CD4-positive, alpha-beta T cell (primary cell): ENCODE measurements around the gene ARCN1. TPM values are rescaled to one million over a fixed set of nuclear protein-coding genes. Genes with fewer than 3 reads are reported as not detected.
"Not testable (repeated sequence)": the region's sequence is repeated elsewhere in the genome, so short reads cannot be mapped to it uniquely, and the experiment has no call there.

Experiments
- ATAC-seq: fragments of 200-7000 bp; cut with Tn5 transposase; one replicate; pipeline ENCODE4 v1.10.0; 2022; ENCODE audit warnings: mild to moderate bottlenecking; ENCODE audit not compliant: poor library complexity
- CTCF ChIA-PET: fragments of 350-600 bp; sonication (Branson Sonifier 250); formaldehyde crosslinking; loops from one replicate; lab custom pipeline; 2021; ENCODE audit warnings: antibody characterized with exemption, inconsistent platforms; lab: Charles Lee
- POLR2A ChIA-PET: fragments of 350-600 bp; sonication (Branson Sonifier 250); formaldehyde crosslinking; loops from one replicate; lab custom pipeline; 2021; ENCODE audit warnings: antibody characterized with exemption, inconsistent platforms; lab: Charles Lee
- DNase-seq, 14 experiments: peaks; one replicate each; pipeline ENCODE4 v3.0.0-alpha.2; 2013 to 2020; ENCODE audit warnings: mixed read lengths in 2 of 14
- H3K27ac ChIP-seq, 2 donors: one replicate each; pipeline versions ENCODE4 v1.5.1 to v1.7.0; 2013; ENCODE audit warnings: low read length in 2 of 2, low read depth in 1 of 2, mild to moderate bottlenecking in 1 of 2
- H3K27me3 ChIP-seq, 2 experiments: 1 replicate in 1 of 2; 2 replicates in 1 of 2; pipeline versions ENCODE4 v1.6.1 to v1.7.0; 2013; ENCODE audit warnings: low read length in 2 of 2, control low read depth in 1 of 2, mild to moderate bottlenecking in 1 of 2, moderate library complexity in 1 of 2; ENCODE audit not compliant: insufficient read depth in 2 of 2, control insufficient read depth in 1 of 2
- H3K36me3 ChIP-seq: one replicate; pipeline ENCODE4 v1.6.1; 2013; ENCODE audit warnings: low read length, control low read depth; ENCODE audit not compliant: insufficient read depth
- H3K4me1 ChIP-seq: one replicate; pipeline ENCODE4 v1.6.1; 2013; ENCODE audit warnings: low read length, control low read depth; ENCODE audit not compliant: insufficient read depth
- H3K4me3 ChIP-seq: one replicate; pipeline ENCODE4 v1.5.1; 2013; ENCODE audit warnings: mild to moderate bottlenecking, low read length, moderate library complexity
- H3K9me3 ChIP-seq, 2 experiments: 1 replicate in 1 of 2; 2 replicates in 1 of 2; pipeline versions ENCODE4 v1.6.1 to v1.7.0; 2013; ENCODE audit warnings: low read length in 2 of 2, mild to moderate bottlenecking in 2 of 2, control low read depth in 1 of 2, moderate library complexity in 1 of 2; ENCODE audit not compliant: control insufficient read depth in 1 of 2, insufficient read depth in 1 of 2
- H3K27ac Mint-ChIP-seq: one replicate; pipeline ENCODE4 v1.8.0; 2020; ENCODE audit warnings: mixed read lengths
- H3K27me3 Mint-ChIP-seq: one replicate; pipeline ENCODE4 v1.8.0; 2021; ENCODE audit warnings: mixed read lengths
- H3K36me3 Mint-ChIP-seq: one replicate; pipeline ENCODE4 v1.8.0; 2021; ENCODE audit warnings: low read depth, mixed read lengths
- H3K4me1 Mint-ChIP-seq: one replicate; pipeline ENCODE4 v1.8.0; 2021; ENCODE audit warnings: low read depth, mixed read lengths
- H3K4me3 Mint-ChIP-seq: one replicate; pipeline ENCODE4 v1.8.0; 2020; ENCODE audit warnings: mild to moderate bottlenecking, mixed read lengths
- H3K9me3 Mint-ChIP-seq: one replicate; pipeline ENCODE4 v1.8.0; 2020; ENCODE audit warnings: mixed read lengths
- intact Hi-C, 2 experiments: fragments of 100-400 bp; cut with DNase I in 1 of 2; cut with micrococcal nuclease in 1 of 2; formaldehyde crosslinking; loops; one replicate each; pipeline versions ENCODE4 v1.15.1 to v1.9.0; 2023 to 2025; cut with DNase I, micrococcal nuclease
- total RNA-seq, 174 experiments: library from RNA in 2 of 174; stranded (reverse) in 2 of 174; gene quantifications; one replicate each; pipeline ENCODE4 v1.2.3 and lab custom pipeline; 2021 to 2026
- TF ChIP-seq, protein P1 (sequence below): fragments of 200-600 bp; IDR thresholded peaks from one replicate; pipeline ENCODE4 v1.8.0; 2022; ENCODE audit warnings: antibody characterized with exemption, mild to moderate bottlenecking

ARCN1 gene
- total RNA-seq, 2 experiments from 2014 or later: 73.7 to 78.6 TPM

DNA sequence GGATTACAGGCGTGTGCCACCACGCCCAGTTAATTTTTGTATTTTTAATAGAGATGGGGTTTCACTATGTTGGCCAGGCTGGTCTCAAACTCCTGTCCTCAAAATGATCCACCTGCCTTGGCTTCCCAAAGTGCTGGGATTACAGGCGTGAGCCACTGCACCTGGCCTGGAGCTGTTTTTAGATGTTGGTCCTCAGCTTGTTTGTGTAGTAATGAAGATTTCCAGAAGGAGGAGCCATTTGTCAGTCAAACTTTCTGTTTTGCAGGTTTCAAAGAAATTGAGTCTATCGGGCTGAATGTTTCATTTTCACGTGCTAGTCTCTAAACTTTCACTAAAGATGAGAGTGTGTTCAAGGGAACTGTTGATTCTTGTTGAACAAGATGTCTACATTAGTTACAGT is 22.8 kb downstream of the ARCN1 start:
- not testable (repeated sequence) for H3K27me3 Mint-ChIP-seq, H3K27ac ChIP-seq, H3K4me1 ChIP-seq, H3K4me3 Mint-ChIP-seq, H3K9me3 ChIP-seq, H3K9me3 Mint-ChIP-seq, H3K27me3 ChIP-seq, H3K4me3 ChIP-seq
- TF ChIP-seq, protein P1, sequence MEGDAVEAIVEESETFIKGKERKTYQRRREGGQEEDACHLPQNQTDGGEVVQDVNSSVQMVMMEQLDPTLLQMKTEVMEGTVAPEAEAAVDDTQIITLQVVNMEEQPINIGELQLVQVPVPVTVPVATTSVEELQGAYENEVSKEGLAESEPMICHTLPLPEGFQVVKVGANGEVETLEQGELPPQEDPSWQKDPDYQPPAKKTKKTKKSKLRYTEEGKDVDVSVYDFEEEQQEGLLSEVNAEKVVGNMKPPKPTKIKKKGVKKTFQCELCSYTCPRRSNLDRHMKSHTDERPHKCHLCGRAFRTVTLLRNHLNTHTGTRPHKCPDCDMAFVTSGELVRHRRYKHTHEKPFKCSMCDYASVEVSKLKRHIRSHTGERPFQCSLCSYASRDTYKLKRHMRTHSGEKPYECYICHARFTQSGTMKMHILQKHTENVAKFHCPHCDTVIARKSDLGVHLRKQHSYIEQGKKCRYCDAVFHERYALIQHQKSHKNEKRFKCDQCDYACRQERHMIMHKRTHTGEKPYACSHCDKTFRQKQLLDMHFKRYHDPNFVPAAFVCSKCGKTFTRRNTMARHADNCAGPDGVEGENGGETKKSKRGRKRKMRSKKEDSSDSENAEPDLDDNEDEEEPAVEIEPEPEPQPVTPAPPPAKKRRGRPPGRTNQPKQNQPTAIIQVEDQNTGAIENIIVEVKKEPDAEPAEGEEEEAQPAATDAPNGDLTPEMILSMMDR: peak; percentile 54
- peaks cover 94% of the 10 kb centered on the region for H3K36me3 ChIP-seq
- peaks cover 16% of the 10 kb centered on the region for H3K4me1 Mint-ChIP-seq
- ATAC-seq (peak; percentile 88), DNase-seq (peak in 4 of 14 experiments; percentile 9 to 82 (median 79))
- ChIA-PET CTCF (interaction anchor here (0.7 to 2.2 kb wide), 9 partner anchors 8 to 97 kb away, joined by 3 to 27 read pairs (median 4); partner anchors contain the start of genes ARCN1 and PHLDB1), POLR2A (interaction anchor here (1.0 to 2.2 kb wide), 4 partner anchors 10 to 22 kb away, joined by 4 to 20 read pairs (median 7); partner anchors contain the start of genes ARCN1 and PHLDB1)
- peaks cover 93% of the 10 kb centered on the region for H3K36me3 Mint-ChIP-seq
- peak overlapping the region; percentile 39 for H3K27ac Mint-ChIP-seq
- intact Hi-C loops: loop anchor here (1.0 to 5.0 kb wide), 4 partner anchors 16 to 362 kb away; partner anchors contain the start of gene UPK2 (in 2 of the 2)

- H3K27ac Mint-ChIP-seq: peak overlapping the region; percentile 78
- Histone ChIP-seq H3K27me3 (no peaks in the 10 kb centered on the region), H3K27ac (no peak overlapping the region), H3K36me3 (peaks cover 91% of the 10 kb centered on the region), H3K9me3 (no peaks in the 10 kb centered on the region), H3K4me1 (peaks cover 5% of the 10 kb centered on the region), H3K4me3 (no peak overlapping the region)
- CTCF ChIA-PET: interaction anchor here (1.8 to 2.2 kb wide), 2 partner anchors 15 to 360 kb away, joined by 5 to 27 read pairs; partner anchors contain the start of gene UPK2
- H3K36me3 Mint-ChIP-seq: peaks cover 88% of the 10 kb centered on the region
- TF ChIP-seq, protein P1: no peak
- no peaks in the 10 kb centered on the region for H3K9me3 Mint-ChIP-seq
- DNase-seq (no peak), ATAC-seq (no peak)
- H3K4me1 Mint-ChIP-seq: peaks cover 16% of the 10 kb centered on the region
- H3K4me3 Mint-ChIP-seq: no peak overlapping the region
- H3K27me3 Mint-ChIP-seq: no peaks in the 10 kb centered on the region
- POLR2A ChIA-PET: no interaction called here
- intact Hi-C loops: loop anchor here in 1 of 2 experiments (2.0 to 5.0 kb wide), 2 partner anchors 14 to 61 kb away; no protein-coding TSS in a partner anchor
Measured at GRCh38 chr11:118596224-118597146, 24.3 kb downstream of the ARCN1 start.

DNA sequence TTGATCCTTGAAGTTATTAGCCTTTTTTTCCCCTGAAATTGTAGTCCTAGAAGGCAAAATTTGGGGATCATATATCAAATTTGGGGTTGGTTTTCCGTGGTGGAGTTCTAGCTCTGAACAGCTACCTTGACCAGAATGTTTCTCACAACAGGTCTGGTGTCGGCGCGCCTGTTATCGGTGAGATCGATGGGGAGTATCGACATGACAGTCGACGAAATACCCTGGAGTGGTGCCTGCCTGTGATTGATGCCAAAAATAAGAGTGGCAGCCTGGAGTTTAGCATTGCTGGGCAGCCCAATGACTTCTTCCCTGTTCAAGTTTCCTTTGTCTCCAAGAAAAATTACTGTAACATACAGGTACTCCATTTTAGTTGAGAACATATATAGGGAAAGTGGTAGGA is 25.3 kb downstream of the ARCN1 start:
- H3K27me3 ChIP-seq: no peaks in the 10 kb centered on the region
- Mint-ChIP-seq H3K27me3 (no peaks in the 10 kb centered on the region), H3K36me3 (peaks cover 89% of the 10 kb centered on the region), H3K27ac (no peak overlapping the region), H3K4me3 (no peak overlapping the region), H3K4me1 (peaks cover 16% of the 10 kb centered on the region), H3K9me3 (no peaks in the 10 kb centered on the region)
- H3K9me3 ChIP-seq: no peaks in the 10 kb centered on the region
- ChIA-PET CTCF (interaction anchor here (0.9 to 1.8 kb wide), 2 partner anchors 11 to 359 kb away, joined by 3 to 5 read pairs; partner anchors contain the start of gene UPK2), POLR2A (interaction anchor here (0.7 kb wide), 1 partner anchor 26 kb away, joined by 4 read pairs; no protein-coding TSS in a partner anchor)
- TF ChIP-seq, protein P1: no peak
- peaks cover 5% of the 10 kb centered on the region for H3K4me1 ChIP-seq
- H3K27ac ChIP-seq: no peak overlapping the region
- ATAC-seq: no peak
- peaks cover 94% of the 10 kb centered on the region for H3K36me3 ChIP-seq
- H3K4me3 ChIP-seq: no peak overlapping the region
- intact Hi-C loops: loop anchor here in 1 of 2 experiments (2.0 to 5.0 kb wide), 2 partner anchors 13 to 60 kb away; no protein-coding TSS in a partner anchor
- no peak for DNase-seq
